Mucosa of descending colon (tissue), 3 donors: ENCODE measurements around the gene TDRD12. TPM values are rescaled to one million over a fixed set of nuclear protein-coding genes. Genes with fewer than 3 reads are reported as not detected.

ENCODE experiments used
- ATAC-seq: fragments of 200-7000 bp; cut with Tn5 transposase; one replicate; pipeline ENCODE4 v1.9.1; 2020; ENCODE audit warnings: mild to moderate bottlenecking, moderate library complexity
- DNase-seq, 3 donors: peaks; one replicate each; pipeline ENCODE4 v3.0.0-alpha.2; 2020
- H3K36me3 ChIP-seq: fragments of 200-600 bp; one replicate; pipeline ENCODE4 v1.8.0; 2021; ENCODE audit warnings: low read depth, mild to moderate bottlenecking
- H3K4me1 ChIP-seq: fragments of 200-600 bp; one replicate; pipeline ENCODE4 v1.8.0; 2021; ENCODE audit warnings: low read depth, mild to moderate bottlenecking
- H3K4me3 ChIP-seq: fragments of 200-600 bp; one replicate; pipeline ENCODE4 v1.8.0; 2021; ENCODE audit warnings: mild to moderate bottlenecking
- H3K9me3 ChIP-seq: fragments of 200-600 bp; one replicate; pipeline ENCODE4 v1.8.0; 2021; ENCODE audit warnings: mild to moderate bottlenecking
- CTCF ChIP-seq: fragments of 200-600 bp; IDR thresholded peaks from one replicate; pipeline ENCODE4 v1.8.0; 2022; ENCODE audit warnings: antibody characterized with exemption, mild to moderate bottlenecking
- intact Hi-C, 2 donors: fragments of 100-400 bp; cut with DNase I in 1 of 2; cut with micrococcal nuclease in 1 of 2; formaldehyde crosslinking; loops; one replicate each; pipeline versions ENCODE4 v1.11.0 to v1.11.1; 2022; cut with DNase I, micrococcal nuclease
- total RNA-seq, 3 donors: library from RNA; stranded (reverse); fragmentation: NEBNext Ultra II Directional in 2 of 3; extraction: Animal tissue kit (Norgen Biotek cat#: 25700) in 2 of 3; gene quantifications; one replicate each; pipeline versions ENCODE4 v1.2.1 to v1.2.4, GENCODE V29; 2021 to 2023
- donor health status: DM: no; HTN: no; CAD: no; lungs with moderate emphysema.
- donor health status: DM: no; HTN: no; CAD: no.
- donor health status: DM: no; HTN: yes; CAD: no.

TDRD12 gene
- total RNA-seq, 3 donors from 2014 or later, result 0.31 to 0.47 TPM; not detected in 1

GRCh38 chr19:32822916-32823746, 103.6 kb downstream of the TDRD12 start:
- Histone ChIP-seq H3K4me3 (no peak overlapping the region), H3K4me1 (no peaks in the 10 kb centered on the region), H3K36me3 (no peaks in the 10 kb centered on the region), H3K9me3 (no peaks in the 10 kb centered on the region)
- DNase-seq (no peak), ATAC-seq (no peak)
- no peak for TF ChIP-seq CTCF
- intact Hi-C loops, result no loop called here

GRCh38 chr19:32823747-32824102, 104.2 kb downstream of the TDRD12 start:
- Histone ChIP-seq H3K4me3 (no peak overlapping the region), H3K36me3 (no peaks in the 10 kb centered on the region), H3K9me3 (no peaks in the 10 kb centered on the region), H3K4me1 (no peaks in the 10 kb centered on the region)
- TF ChIP-seq CTCF, result no peak
- intact Hi-C loops, result no loop called here
- no peak for DNase-seq
- ATAC-seq, result no peak

GRCh38 chr19:32824191-32824751, 104.7 kb downstream of the TDRD12 start:
- H3K4me3 ChIP-seq, result no peak overlapping the region
- ATAC-seq (no peak), DNase-seq (no peak)
- TF ChIP-seq CTCF, result no peak
- intact Hi-C loops, result no loop called here
- no peaks in the 10 kb centered on the region for H3K36me3 ChIP-seq
- H3K9me3 ChIP-seq, result no peaks in the 10 kb centered on the region
- H3K4me1 ChIP-seq, result no peaks in the 10 kb centered on the region

GRCh38 chr19:32824916-32825608, 105.5 kb downstream of the TDRD12 start:
- intact Hi-C loops, result no loop called here
- ATAC-seq, result no peak
- no peak for DNase-seq
- Histone ChIP-seq H3K4me3 (no peak overlapping the region), H3K9me3 (no peaks in the 10 kb centered on the region), H3K36me3 (no peaks in the 10 kb centered on the region), H3K4me1 (no peaks in the 10 kb centered on the region)
- no peak for TF ChIP-seq CTCF

GRCh38 chr19:32828139-32828538, 108.6 kb downstream of the TDRD12 start:
- no peak for ATAC-seq
- intact Hi-C loops, result no loop called here
- H3K4me1 ChIP-seq, result no peaks in the 10 kb centered on the region
- no peak overlapping the region for H3K4me3 ChIP-seq
- H3K36me3 ChIP-seq, result no peaks in the 10 kb centered on the region
- no peak for DNase-seq
- no peak for TF ChIP-seq CTCF
- H3K9me3 ChIP-seq, result no peaks in the 10 kb centered on the region
